Measurements from ENCODE around the gene POTEC.
"Not testable (repeated sequence)": the region's sequence is repeated elsewhere in the genome, so short reads cannot be mapped to it uniquely, and the experiment has no call there.

Gene POTEC

DNA sequence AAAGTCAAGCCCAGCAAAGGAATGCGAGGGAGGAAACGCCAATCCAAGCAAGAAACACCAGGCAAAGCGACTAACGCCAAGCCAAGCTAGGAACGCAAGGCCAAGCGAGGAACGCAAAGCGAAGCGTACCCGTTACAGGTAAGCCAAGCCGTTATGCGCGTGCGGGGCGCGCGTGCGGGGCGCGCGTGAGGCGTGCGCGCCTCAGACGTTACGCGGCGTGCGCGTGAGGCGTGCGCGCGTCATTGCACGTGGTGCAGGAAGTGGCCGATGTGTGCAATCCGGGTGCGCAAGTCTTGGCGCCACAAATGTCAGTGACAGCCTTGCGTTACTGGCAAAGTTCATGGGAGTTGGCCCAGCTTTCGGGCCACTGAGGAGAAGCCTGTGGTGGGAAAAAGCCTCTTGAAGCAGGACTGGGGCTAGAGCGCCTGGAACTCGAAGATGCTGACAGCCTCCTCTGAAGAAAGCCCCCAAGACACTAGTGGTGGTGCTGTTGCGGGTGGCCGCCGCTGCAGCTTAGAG lies at the start of gene POTEC:
TSS of gene POTEC (minus strand) at position 155 of the 519 bp plus-strand sequence. CDS start 454 bp downstream, outside the sequence.
- DNase-seq = not testable (repeated sequence)

DNA sequence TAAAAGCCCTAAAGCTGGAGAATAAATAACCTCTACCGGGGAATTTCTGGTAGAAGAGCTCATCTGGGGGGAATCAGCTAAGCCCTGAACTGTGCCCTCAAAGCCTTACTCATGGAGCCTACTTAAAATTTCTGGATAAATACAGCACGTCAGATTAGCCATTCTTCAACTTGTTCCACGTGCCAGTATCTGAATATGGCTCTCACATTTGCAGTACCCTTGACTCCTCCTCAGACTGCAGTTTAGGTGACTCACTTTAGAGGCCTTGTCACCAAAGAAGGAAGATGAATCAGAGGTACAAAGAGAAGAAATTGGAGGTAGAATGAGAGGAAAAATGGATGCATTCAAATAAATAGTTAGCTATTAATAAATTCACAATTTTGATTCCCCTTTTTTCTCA lies 34.6 kb upstream of the POTEC start:
- no peak for DNase-seq

DNA sequence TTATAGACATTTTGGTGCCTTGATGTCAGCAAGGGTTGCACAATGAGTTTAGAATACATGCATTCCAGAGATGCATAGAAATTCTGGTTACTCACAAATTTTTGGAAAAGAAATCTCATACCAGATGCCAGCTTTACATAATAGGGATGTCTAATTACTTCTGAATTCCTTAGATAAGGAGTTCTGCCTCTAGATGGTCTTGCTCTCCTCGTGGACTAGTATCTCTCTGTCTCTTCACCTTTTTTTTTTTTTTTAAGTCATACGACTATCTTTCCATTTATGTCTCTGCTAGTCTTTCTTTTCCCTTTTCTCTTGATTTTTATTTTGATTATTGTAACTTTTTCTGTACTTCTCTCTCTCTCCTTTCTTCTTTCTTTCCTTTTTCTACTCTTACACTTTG lies 16.1 kb upstream of the POTEC start:
- DNase-seq = not testable (repeated sequence)

DNA sequence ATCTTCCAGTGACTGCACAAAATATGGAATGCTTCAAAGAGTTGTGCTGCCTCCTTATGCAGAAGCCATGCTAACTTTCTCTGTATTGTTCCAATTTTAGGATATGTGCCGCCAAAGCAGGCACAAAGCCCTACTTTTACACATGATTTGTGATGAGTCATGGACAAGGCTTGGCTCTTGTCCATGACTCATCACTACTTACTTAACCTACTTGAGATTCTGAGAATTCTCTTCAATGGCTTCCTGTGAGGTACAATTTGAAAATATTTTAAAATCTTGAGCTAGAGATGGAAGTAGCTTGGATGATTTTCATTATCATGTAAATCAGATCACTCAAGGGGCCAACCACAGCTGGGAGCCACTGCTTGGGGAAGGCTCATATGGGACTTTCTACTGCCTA lies 11.7 kb downstream of the POTEC start:
- not testable (repeated sequence) for DNase-seq

DNA sequence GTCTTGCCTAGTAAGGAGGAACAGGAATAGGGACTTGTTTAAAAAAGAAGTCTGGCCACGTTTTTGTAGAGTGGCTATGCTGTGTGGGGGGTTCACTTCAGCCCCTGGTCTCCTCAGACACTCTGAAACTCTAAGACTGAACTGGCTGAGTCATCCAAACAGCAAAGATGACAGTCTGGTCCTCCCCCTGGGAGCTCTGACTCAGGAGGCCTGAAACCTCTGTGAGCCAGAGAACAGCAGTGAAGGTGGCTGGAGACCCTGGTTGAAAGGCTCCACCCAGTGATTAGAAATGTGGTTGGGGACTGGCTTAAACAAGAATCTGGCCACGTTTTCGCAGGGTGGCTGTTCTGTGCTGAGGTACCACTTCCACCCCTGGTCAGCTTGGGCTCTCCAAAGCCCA lies 32.7 kb downstream of the POTEC start:
- DNase-seq = peak; percentile 43

DNA sequence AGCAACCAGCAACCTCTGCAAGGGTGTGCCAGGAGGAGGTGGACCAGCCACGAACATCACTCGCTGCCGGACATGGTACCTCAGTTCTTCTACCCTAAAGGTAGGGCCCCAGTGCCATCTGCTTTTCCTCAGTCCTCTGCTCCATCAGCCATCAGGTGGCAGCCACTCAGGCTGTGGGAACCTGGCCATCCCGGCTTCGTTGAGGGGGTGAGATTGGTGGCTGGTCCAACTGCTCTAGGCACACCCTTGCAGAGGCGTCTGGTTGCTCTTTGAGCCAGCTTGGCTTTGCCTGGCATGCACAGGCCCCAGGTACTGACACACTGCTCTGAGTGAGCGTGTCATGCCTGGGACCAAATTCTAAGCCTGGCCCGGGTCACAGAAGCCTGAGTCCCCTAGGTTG lies 39.7 kb downstream of the POTEC start:
- not testable (repeated sequence) for DNase-seq

DNA sequence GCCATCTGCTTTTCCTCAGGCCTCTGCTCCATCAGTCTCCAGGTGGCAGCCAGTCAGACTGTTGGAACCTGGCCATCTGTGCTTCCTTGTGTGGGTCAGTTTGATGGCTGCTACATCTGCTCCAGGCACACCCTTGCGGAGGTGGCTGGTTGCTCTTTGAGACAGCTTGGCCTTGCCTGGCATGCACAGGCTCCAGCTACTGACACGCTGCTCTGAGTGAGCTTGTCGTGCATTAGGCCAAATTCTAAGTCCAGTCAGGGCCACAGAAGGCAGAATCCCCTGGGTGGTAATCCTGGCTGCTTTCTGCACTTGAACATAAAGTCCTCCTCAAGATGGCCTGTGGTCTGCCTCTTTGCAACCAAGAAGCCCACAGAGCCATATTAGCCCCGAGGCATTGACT lies 41.5 kb downstream of the POTEC start:
- DNase-seq = not testable (repeated sequence)

DNA sequence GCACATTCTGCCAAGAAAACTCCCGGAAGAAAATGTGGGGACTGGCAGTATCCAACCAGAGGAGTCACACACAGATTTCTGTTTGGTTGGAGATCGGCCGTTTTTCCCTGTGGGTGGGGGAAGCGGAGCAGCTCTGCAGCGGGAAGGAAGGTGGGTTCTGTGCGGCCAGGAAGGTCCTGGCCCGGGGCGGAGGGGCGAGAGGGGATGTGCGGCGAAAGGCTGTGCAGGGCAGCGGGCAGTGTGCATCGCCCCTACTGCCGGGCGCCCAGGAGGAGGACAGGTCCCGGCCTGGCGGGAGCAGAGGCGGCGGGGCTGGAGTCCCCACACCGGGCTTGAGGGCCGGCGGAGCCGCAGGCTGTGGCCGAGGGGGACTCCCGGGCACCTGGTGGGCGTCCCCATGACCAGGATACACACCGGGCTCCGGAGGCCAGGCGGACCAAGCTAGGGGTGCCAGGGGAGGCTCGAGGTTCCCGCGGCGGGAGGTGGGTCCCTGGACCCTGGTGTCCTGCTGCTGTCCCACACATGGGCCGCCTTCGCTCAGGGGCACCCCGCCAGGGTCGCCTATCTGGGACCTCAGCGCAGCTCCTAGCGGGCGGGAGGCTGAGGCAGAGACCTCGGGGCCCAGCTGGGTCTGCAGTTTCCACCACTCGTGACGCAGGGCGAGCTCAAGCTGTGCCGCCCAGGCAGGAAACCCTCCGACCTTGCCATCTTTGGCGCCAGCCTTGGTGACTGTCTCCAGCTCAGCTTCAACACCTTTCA lies 54.0 kb downstream of the POTEC start:
- not testable (repeated sequence) for DNase-seq

DNA sequence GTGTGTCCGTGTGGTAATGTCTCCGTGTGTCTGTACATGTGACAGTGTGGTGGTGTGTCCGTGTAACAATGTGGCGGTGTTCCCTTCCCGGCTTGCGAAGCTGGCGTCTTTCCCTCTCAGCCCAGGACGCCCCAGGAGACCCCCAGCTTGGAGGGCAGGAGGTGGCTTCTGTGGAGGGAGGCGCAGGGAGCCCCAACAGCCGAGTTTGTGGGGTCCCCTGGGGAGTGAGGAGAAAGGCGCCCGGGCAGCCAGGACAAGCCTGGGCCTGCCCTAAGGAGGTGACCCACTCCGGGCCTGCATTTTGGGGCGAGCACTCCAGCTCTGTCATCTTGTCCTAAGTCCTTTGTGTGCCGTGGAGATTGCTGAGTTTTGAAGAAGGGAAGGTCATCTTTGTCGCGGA lies 54.6 kb downstream of the POTEC start:
- DNase-seq = not testable (repeated sequence)

DNA sequence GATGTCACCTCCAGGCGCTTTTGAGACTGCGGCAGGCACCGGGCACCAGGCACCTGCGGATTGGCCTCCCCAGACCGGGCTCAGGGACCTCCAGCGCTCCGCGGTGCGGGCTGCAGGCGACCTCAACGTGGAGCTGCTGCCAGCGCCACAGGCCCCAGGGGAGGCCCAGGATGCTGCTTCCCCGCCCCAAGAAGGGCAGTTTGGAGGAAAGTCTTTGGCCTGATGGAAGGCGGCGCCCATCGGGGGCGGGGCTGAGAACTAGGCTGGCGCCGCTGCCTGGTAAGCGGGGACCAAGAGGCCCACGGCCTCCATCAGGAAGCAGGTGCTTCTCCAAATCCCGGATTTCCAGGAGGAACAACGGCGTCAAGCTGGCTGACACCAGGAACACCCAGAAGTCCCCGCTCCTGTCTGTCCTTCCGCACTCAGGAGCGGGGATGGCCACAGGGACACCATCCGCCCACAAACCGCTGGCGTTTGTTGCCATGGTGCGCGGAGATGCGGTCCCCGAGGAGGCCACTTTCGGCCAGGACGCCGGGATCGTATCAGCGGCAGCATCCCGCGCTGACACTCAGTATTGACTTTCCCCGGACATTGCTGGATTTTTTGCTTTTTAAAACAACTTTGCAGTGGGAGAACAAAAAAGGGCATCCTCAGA lies 56.3 kb downstream of the POTEC start:
- DNase-seq = not testable (repeated sequence)

DNA sequence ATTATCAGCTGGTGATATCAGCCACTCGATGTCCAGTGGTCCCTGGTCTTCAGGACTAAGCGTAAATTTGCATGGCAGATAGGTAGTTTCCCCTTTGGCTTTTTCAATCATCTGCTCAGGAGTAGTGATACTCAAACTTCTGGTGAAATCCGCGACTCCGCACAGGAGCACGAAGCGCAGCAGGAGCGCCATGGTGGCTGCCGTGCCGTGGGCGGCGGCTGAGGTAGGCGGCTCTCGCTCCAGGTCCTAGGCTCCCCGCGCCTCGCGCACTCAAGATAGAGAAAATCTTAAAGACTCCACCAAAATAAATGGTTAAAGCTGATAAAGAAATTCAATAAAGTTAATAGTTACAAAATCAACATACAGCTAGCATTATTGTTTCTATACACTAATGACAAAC lies 64.3 kb downstream of the POTEC start:
- DNase-seq = not testable (repeated sequence)

DNA sequence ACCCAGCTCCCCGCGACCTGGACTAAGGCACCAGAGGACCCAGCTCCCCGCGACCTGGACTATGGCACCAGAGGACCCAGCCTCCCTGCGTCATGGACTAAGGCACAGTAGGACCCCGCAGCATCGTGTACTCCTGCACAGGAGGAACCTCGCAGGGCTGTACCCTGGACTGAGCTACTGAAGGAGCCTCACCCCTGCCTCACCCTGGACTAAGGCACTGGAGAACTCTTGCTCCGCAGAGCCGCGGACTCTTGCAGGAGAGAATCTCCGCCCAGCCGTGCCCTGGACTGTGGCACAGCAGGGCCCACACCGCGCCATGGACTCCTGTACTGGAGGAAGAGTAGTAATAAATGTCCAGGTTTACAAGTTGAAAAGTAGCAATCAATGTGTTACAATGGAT lies 67.9 kb downstream of the POTEC start:
- DNase-seq = not testable (repeated sequence)

DNA sequence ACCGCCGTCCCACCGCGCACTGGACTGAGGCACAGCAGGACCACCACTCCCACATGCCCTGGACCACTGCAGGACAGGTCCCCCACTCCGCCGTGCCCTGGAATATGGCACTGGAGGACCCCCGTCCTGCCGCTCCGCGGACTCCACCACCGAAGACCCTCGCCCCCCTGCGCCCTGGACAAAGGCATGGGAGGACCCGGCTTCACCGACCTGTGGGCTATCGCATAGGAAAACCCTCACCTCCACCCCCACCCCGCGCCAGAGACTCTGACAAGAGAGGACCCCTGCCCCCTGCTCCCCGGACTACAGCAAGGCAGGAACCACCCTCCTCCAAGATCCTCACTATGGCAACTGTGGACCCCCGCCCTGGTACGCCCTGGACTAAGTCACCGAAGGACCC lies 68.6 kb downstream of the POTEC start:
- DNase-seq = not testable (repeated sequence)

DNA sequence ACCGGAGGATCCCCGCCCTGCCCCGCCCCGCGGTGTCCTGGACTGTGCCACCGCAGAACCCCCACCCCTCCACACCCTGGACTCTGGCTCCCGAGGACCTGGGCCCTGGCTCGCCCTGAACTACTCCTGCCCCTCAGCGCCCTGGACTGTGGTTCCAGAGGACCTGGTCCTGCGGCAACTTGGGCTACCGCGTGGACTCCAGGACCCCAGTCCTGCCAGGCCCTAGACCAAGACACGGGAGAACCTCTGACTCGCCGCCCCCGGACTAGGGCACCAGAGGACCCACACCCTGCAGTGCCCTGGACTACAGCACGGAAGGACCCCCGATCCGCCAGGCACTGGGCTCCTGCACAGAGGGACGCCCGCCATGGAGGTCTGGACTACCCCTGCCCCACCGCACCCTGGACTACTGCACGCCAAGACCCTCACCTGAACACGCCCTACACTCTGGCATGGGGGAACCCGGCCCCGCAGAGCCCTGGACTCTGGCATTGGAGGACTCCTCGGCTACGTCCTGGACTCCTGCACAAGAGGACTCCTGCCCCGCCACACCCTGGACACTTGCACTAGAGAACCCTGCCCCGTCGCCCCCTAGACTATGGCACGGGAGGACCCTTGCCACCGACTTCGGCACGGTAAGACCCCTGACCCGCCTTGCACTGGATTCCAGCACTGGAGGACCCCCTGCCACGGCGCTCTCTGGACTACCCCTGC lies 69.2 kb downstream of the POTEC start:
- not testable (repeated sequence) for DNase-seq

DNA sequence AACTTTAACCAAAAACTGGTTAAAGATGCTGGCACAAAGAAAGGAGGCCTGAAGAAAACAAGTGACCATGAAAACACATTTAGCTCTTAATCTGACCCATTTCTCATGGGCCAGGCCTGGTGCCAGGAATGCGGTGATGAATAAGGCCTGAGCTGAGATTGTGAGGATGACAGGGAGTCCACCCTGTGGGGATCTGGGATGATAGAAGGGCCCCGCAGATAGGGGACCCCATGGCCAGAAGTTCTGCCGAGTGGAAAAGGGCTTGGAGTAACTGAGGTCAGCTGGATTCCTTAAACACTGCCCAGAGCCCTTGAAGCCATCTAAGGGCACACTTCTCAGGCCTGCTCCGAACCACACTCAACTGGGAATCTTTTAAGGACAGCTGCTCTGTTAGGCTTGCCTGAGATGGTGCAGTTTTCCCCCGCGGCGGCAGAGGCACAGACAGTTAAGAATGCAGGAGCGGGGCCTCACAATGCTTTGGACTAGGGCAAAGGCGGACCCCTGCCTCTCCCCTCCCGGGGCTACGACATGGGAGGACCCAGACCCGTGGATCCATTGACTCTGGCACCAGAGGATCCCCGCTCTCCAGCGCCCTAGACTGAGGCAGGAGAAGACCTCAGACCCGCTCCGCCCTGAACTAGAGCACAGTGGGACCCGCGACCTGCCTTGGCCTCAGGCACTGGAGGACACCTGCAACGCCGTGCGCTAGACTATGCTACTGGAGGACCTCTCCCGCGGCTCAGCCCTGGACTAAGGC lies 70.0 kb downstream of the POTEC start:
- DNase-seq = not testable (repeated sequence)

DNA sequence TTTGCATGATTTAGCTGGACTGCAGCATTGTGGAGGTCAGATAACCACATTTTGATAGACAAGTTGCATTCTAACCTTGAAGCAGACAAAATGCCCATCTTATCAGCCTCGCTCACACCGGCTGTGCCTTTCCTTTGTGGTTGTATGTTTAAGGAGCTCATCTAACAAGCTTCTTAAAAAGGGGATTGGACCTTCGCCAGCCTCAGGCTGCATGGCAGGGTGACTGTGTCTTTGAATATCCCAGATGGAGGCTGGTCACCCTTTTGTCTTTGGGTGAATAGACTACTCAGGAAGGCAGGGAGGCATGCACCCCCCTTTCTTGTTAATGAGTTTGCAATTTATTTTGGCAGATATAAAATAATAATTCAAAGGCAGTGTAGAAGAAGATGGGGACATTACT lies 72.1 kb downstream of the POTEC start:
- DNase-seq = not testable (repeated sequence)

DNA sequence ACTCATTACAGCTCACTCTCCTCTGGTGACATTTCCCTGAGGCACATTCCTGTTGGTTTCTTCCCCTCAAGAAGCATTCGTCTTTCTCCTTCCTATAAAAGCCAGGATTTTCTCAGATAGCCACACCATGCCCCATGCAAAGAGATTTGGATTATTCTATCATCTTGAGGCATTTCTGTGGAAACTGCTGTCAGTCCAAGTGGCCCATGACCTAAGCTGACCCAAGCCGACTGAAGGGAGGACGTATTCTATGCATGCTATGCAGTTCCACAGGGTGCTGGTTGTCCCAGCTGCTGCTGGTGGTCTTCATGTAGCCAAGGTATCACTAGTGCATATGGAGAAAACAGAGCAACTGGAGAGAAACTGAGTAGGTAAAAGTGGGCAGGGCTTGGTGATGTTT lies 73.0 kb downstream of the POTEC start:
- not testable (repeated sequence) for DNase-seq

DNA sequence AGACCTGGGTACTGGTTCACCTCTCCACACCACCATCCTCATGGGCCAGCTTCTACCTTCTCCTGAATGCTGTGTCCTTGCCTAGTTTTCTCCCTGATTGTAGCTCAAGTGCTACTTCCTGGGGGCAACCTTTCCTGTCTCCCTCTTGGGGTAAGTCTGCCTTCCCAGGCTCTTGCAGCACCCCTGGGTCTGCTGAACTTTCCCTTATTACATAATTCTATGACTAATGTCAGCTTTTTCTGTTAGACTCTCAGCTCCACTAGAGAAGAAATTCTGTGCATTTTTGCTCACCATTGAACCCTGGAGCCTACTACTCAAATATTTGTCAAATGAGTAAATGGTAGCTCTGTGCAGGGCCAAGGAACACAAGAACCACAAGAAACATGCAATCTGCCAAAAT lies 73.4 kb downstream of the POTEC start:
- DNase-seq = not testable (repeated sequence)

DNA sequence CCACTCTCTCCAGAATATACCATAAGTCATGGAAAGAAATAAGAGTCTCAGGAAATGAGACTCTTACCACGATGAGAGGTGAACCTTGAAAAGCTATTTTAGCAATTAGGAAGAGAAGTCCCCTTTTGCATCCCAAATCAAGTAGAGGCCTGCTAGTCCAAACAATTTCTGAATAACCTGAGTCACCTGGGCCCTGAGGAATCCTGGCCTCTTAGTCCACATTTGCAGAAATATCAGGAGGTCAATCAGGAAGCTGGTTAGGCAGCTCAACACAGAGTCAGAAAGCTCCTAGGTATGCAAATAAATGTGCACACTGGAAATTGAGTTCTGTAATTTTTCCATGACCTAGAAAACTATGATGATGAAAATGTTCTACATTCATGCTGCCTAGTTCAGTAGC lies 77.4 kb downstream of the POTEC start:
- not testable (repeated sequence) for DNase-seq
